Liver (tissue), 3 donors: ENCODE results near the gene AOPEP.

Experiments
- JUND ChIP-seq, 2 donors: IDR thresholded peaks; 2 replicates each; pipeline ENCODE4 v1.6.1; 2016; ENCODE audit warnings: antibody characterized with exemption in 2 of 2
- RAD21 ChIP-seq, 2 donors: IDR thresholded peaks; 2 replicates each; pipeline ENCODE4 v1.6.1; 2016; ENCODE audit warnings: antibody characterized with exemption in 2 of 2, mild to moderate bottlenecking in 2 of 2
- SP1 ChIP-seq: IDR thresholded peaks from 2 replicates; pipeline ENCODE4 v1.6.1; 2018; ENCODE audit warnings: antibody characterized with exemption, mild to moderate bottlenecking
- TF ChIP-seq, protein P1 (sequence below): IDR thresholded peaks from 2 replicates; pipeline ENCODE4 v1.6.1; 2016; ENCODE audit warnings: antibody characterized with exemption
- TF ChIP-seq, protein P2 (sequence below): IDR thresholded peaks from 2 replicates; pipeline ENCODE4 v1.6.1; 2016; ENCODE audit warnings: antibody characterized with exemption
- TF ChIP-seq, protein P3 (sequence below): fragments of 150-350 bp; IDR thresholded peaks from 2 replicates; pipeline ENCODE4 v1.5.1; 2017; ENCODE audit warnings: improper control_type of control experiment, low read depth, low read length; ENCODE audit not compliant: missing input control
- TF ChIP-seq, protein P4 (sequence below): IDR thresholded peaks from 2 replicates; pipeline ENCODE4 v1.6.1; 2016; ENCODE audit warnings: antibody characterized with exemption, mild to moderate bottlenecking
- donor health status: healthy.
- donor health status: healthy.

DNA sequence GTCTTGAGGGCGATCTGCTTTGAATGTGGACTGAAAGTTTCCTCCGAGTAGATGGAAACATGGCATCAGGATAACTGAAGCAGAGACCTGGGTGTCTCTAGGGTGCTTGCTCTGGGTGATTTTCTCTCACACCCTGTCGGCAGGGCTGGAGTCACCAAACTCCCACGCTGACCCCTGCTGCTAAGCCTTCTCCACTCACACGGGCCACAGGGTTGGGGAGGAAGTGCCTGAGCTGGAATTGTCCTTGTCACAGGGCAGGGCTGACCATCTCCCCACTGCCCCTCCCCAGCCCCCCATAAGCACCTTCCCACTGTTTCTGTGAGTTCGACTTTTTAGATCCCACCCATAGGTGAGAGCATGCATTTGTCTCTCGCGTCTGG, 378.1 kb downstream of the AOPEP start:
- TF ChIP-seq, protein P1, sequence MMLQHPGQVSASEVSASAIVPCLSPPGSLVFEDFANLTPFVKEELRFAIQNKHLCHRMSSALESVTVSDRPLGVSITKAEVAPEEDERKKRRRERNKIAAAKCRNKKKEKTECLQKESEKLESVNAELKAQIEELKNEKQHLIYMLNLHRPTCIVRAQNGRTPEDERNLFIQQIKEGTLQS: no peak
- TF ChIP-seq, protein P2, sequence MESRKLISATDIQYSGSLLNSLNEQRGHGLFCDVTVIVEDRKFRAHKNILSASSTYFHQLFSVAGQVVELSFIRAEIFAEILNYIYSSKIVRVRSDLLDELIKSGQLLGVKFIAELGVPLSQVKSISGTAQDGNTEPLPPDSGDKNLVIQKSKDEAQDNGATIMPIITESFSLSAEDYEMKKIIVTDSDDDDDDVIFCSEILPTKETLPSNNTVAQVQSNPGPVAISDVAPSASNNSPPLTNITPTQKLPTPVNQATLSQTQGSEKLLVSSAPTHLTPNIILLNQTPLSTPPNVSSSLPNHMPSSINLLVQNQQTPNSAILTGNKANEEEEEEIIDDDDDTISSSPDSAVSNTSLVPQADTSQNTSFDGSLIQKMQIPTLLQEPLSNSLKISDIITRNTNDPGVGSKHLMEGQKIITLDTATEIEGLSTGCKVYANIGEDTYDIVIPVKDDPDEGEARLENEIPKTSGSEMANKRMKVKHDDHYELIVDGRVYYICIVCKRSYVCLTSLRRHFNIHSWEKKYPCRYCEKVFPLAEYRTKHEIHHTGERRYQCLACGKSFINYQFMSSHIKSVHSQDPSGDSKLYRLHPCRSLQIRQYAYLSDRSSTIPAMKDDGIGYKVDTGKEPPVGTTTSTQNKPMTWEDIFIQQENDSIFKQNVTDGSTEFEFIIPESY: no peak
- TF ChIP-seq JUND (IDR thresholded peaks at IDR 0.05) (no peak), RAD21 (IDR thresholded peaks at IDR 0.05) (no peak), SP1 (no peak)
- TF ChIP-seq, protein P3, sequence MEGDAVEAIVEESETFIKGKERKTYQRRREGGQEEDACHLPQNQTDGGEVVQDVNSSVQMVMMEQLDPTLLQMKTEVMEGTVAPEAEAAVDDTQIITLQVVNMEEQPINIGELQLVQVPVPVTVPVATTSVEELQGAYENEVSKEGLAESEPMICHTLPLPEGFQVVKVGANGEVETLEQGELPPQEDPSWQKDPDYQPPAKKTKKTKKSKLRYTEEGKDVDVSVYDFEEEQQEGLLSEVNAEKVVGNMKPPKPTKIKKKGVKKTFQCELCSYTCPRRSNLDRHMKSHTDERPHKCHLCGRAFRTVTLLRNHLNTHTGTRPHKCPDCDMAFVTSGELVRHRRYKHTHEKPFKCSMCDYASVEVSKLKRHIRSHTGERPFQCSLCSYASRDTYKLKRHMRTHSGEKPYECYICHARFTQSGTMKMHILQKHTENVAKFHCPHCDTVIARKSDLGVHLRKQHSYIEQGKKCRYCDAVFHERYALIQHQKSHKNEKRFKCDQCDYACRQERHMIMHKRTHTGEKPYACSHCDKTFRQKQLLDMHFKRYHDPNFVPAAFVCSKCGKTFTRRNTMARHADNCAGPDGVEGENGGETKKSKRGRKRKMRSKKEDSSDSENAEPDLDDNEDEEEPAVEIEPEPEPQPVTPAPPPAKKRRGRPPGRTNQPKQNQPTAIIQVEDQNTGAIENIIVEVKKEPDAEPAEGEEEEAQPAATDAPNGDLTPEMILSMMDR: no peak
- TF ChIP-seq, protein P4, sequence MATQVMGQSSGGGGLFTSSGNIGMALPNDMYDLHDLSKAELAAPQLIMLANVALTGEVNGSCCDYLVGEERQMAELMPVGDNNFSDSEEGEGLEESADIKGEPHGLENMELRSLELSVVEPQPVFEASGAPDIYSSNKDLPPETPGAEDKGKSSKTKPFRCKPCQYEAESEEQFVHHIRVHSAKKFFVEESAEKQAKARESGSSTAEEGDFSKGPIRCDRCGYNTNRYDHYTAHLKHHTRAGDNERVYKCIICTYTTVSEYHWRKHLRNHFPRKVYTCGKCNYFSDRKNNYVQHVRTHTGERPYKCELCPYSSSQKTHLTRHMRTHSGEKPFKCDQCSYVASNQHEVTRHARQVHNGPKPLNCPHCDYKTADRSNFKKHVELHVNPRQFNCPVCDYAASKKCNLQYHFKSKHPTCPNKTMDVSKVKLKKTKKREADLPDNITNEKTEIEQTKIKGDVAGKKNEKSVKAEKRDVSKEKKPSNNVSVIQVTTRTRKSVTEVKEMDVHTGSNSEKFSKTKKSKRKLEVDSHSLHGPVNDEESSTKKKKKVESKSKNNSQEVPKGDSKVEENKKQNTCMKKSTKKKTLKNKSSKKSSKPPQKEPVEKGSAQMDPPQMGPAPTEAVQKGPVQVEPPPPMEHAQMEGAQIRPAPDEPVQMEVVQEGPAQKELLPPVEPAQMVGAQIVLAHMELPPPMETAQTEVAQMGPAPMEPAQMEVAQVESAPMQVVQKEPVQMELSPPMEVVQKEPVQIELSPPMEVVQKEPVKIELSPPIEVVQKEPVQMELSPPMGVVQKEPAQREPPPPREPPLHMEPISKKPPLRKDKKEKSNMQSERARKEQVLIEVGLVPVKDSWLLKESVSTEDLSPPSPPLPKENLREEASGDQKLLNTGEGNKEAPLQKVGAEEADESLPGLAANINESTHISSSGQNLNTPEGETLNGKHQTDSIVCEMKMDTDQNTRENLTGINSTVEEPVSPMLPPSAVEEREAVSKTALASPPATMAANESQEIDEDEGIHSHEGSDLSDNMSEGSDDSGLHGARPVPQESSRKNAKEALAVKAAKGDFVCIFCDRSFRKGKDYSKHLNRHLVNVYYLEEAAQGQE: no peak
